A673 (cell line): Measurements from ENCODE around the gene RHCG. TPM values are rescaled to one million over a fixed set of nuclear protein-coding genes. Genes with fewer than 3 reads are reported as not detected.

Source experiments
- BruUV-seq: library from RNA; stranded (reverse); fragments of 400-500 nt; replicated peaks from 2 replicates; lab custom pipeline; 2021; lab: Mats Ljungman, UMichigan
- CTCF ChIA-PET: fragments of 300-600 bp; sonication (Branson Sonifier 250); formaldehyde crosslinking; loops from one replicate; lab custom pipeline; 2022; ENCODE audit warnings: antibody characterized with exemption; lab: Charles Lee
- POLR2A ChIA-PET: fragments of 300-600 bp; sonication (Branson Sonifier 250); formaldehyde crosslinking; loops from one replicate; lab custom pipeline; 2022; ENCODE audit warnings: antibody characterized with exemption; ENCODE audit not compliant: low non-redundant PET; lab: Charles Lee
- DNase-seq: peaks from one replicate; pipeline ENCODE4 v3.0.0-alpha.2; 2015; ENCODE audit warnings: low spot score
- H3K27ac ChIP-seq: fragments of 200-600 bp; sonication (generic); 2 replicates; pipeline ENCODE4 v1.5.1; 2016; ENCODE audit warnings: mixed run types, low read depth, mild to moderate bottlenecking, mixed read lengths, antibody characterized with exemption, low read length; ENCODE audit not compliant: poor library complexity, severe bottlenecking
- H3K27me3 ChIP-seq: fragments of 200-600 bp; sonication (generic); replicated peaks from 2 replicates; pipeline ENCODE4 v1.6.1; 2017; ENCODE audit warnings: mixed run types, low read depth, mild to moderate bottlenecking, mixed read lengths, antibody characterized with exemption, low read length; ENCODE audit not compliant: insufficient read depth, poor library complexity
- H3K36me3 ChIP-seq: fragments of 200-600 bp; sonication (generic); 2 replicates; pipeline ENCODE4 v1.6.1; 2016; ENCODE audit warnings: mixed run types, mild to moderate bottlenecking, mixed read lengths, antibody characterized with exemption, low read length; ENCODE audit not compliant: insufficient read depth, poor library complexity, severe bottlenecking
- H3K4me1 ChIP-seq: fragments of 200-600 bp; sonication (generic); 2 replicates; pipeline ENCODE4 v1.6.1; 2017; ENCODE audit warnings: mixed run types, mild to moderate bottlenecking, mixed read lengths, antibody characterized with exemption, low read length; ENCODE audit not compliant: insufficient read depth, poor library complexity, severe bottlenecking
- H3K4me3 ChIP-seq: fragments of 200-600 bp; sonication (generic); 2 replicates; pipeline ENCODE4 v1.5.1; 2016; ENCODE audit warnings: low read depth, mixed run types, mild to moderate bottlenecking, mixed read lengths, low read length; ENCODE audit not compliant: poor library complexity, severe bottlenecking
- H3K9me3 ChIP-seq: fragments of 200-600 bp; sonication (generic); 2 replicates; pipeline ENCODE4 v1.6.1; 2016; ENCODE audit warnings: mixed run types, low read depth, mild to moderate bottlenecking, mixed read lengths, antibody characterized with exemption, low read length; ENCODE audit not compliant: poor library complexity, severe bottlenecking
- EZH2 ChIP-seq: fragments of 200-600 bp; sonication (generic); IDR thresholded peaks from 2 replicates; pipeline ENCODE4 v1.6.1; 2017; ENCODE audit warnings: borderline replicate concordance, low read depth, mild to moderate bottlenecking, mixed read lengths, antibody characterized with exemption, low read length; ENCODE audit not compliant: poor library complexity, severe bottlenecking
- intact Hi-C: fragments of 100-400 bp; cut with micrococcal nuclease; formaldehyde crosslinking; loops from one replicate; pipeline ENCODE4 v1.10.0; 2022; ENCODE audit not compliant: unreplicated experiment
- total RNA-seq: library from RNA; stranded (reverse); gene quantifications from 2 replicates; pipeline ENCODE4 v1.2.3, GENCODE V29; 2021
- TF ChIP-seq, protein P1 (sequence below): fragments of 300-800, 200-600 bp; sonication (generic); conservative IDR thresholded peaks from 2 replicates; pipeline ENCODE4 v1.5.1; 2017; ENCODE audit warnings: low read depth, mild to moderate bottlenecking, antibody characterized with exemption, low read length, moderate library complexity, mixed read lengths

Gene RHCG
- total RNA-seq, 1 experiment from 2014 or later = 1.4 TPM

DNA sequence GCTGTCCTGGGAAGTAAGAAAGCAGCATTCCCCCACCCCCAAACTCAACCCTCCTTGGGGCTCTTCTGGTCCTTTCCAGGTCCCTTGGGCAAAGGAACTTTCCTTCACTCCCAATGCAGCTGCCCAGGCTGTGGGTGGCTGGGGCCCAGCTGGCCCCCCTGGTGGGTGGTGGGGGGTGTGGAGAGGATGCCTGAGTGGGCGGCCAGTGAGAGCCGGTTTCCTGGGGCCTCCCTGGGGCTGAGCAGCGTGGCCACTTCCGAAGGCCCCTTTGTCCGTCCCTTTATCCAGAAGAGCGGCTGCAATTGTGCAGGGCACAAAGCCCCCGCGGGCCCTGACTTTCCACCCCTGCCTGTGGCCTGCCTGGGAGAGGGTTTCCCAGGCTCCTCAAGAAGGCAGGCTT lies 61.0 kb downstream of the RHCG start:
- CTCF ChIA-PET = interaction anchor here (0.8 kb wide), 1 partner anchor 37 kb away, joined by 3 read pairs; no protein-coding TSS in a partner anchor
- no TSS peak for BruUV-seq
- H3K4me1 ChIP-seq = peaks cover 8% of the 10 kb centered on the region
- H3K27ac ChIP-seq = no peak overlapping the region
- no peaks in the 10 kb centered on the region for H3K9me3 ChIP-seq
- no peaks in the 10 kb centered on the region for H3K36me3 ChIP-seq
- POLR2A ChIA-PET = no interaction called here
- DNase-seq = no peak
- intact Hi-C loops = no loop called here
- TF ChIP-seq, protein P1, sequence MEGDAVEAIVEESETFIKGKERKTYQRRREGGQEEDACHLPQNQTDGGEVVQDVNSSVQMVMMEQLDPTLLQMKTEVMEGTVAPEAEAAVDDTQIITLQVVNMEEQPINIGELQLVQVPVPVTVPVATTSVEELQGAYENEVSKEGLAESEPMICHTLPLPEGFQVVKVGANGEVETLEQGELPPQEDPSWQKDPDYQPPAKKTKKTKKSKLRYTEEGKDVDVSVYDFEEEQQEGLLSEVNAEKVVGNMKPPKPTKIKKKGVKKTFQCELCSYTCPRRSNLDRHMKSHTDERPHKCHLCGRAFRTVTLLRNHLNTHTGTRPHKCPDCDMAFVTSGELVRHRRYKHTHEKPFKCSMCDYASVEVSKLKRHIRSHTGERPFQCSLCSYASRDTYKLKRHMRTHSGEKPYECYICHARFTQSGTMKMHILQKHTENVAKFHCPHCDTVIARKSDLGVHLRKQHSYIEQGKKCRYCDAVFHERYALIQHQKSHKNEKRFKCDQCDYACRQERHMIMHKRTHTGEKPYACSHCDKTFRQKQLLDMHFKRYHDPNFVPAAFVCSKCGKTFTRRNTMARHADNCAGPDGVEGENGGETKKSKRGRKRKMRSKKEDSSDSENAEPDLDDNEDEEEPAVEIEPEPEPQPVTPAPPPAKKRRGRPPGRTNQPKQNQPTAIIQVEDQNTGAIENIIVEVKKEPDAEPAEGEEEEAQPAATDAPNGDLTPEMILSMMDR = no peak
- no peak for TF ChIP-seq EZH2
- H3K4me3 ChIP-seq = no peak overlapping the region
- no peaks in the 10 kb centered on the region for H3K27me3 ChIP-seq

DNA sequence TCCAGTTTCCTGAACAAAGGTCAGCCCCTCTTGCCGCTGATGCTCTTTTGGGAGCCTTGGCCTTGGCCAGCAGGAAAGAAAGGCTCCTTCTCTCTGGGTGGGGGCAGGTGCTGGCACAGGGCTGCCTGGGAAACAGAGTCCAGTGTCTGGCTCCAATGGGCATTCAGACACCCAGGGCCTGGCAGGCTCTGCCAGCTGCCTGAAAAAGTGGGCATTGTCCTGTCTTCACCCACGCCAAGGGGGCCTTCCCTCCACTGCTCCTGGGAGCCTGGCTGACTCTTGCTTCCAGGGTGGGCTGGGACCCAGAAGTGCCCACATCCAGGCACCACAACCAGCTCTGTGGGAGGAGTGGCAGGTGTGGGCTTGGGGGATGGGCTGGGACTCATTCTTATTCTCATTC lies 62.7 kb downstream of the RHCG start:
- CTCF ChIA-PET = interaction anchor here (0.9 kb wide), 1 partner anchor 75 kb away, joined by 4 read pairs; no protein-coding TSS in a partner anchor
- intact Hi-C loops = no loop called here
- no peaks in the 10 kb centered on the region for H3K9me3 ChIP-seq
- no TSS peak for BruUV-seq
- POLR2A ChIA-PET = interaction anchor here (0.6 kb wide), 1 partner anchor 86 kb away, joined by 3 read pairs; no protein-coding TSS in a partner anchor
- no peaks in the 10 kb centered on the region for H3K36me3 ChIP-seq
- peaks cover 12% of the 10 kb centered on the region for H3K4me1 ChIP-seq
- TF ChIP-seq, protein P1 = no peak
- no peak for TF ChIP-seq EZH2
- H3K4me3 ChIP-seq = no peak overlapping the region
- no peak overlapping the region for H3K27ac ChIP-seq
- DNase-seq = no peak
- H3K27me3 ChIP-seq = no peaks in the 10 kb centered on the region

DNA sequence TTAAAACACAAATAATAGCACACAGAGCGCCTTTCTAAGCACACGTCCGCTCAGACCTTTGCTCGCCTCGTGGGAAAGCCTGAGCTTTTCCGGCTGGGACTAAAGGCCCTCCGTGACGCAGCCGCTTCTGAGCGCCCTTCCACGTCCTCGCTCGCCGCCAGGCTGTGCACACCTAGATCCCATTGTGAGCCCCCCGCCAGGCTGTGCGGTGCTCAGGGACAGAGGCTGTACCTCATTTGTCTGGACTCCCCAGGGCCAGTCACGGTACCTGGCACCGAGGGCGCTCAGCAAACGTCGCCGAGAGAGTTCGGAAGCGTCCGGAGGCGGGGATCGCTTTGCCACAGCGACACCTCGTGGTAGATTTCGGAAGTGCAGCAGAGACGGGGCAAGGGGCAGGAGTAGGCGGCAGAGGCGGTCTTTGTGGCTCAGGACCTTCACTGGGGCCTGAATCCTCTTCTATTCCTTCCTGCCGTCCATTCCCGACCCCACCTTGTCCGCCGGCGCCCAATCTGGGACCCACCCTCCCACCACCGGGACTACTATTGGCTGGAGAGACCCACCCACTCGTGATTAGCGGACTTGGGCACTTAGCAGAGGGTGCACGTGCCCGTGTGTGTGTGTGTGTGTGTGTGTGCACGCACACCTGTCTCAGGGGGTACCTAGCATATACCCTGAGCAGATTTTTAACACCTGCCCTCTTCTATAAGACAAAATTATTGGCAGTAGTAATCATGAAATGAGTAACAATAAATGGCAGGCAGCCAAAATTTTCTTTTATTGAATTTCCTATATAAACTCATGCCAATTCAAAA lies 65.6 kb downstream of the RHCG start:
- Histone ChIP-seq H3K9me3 (no peaks in the 10 kb centered on the region), H3K4me3 (peak overlapping the region; percentile 45), H3K27ac (no peak overlapping the region), H3K36me3 (no peaks in the 10 kb centered on the region), H3K27me3 (no peaks in the 10 kb centered on the region), H3K4me1 (peaks cover 12% of the 10 kb centered on the region)
- CTCF ChIA-PET = interaction anchor here (0.6 to 2.5 kb wide), 9 partner anchors 12 to 1881 kb away, joined by 3 to 32 read pairs (median 4); no protein-coding TSS in a partner anchor
- DNase-seq = peak; percentile 85
- TF ChIP-seq, protein P1 = peak; percentile 96
- TF ChIP-seq EZH2 = no peak
- intact Hi-C loops = loop anchor here (1.0 kb wide), 1 partner anchor 72 kb away; no protein-coding TSS in a partner anchor
- POLR2A ChIA-PET = no interaction called here
- BruUV-seq = no TSS peak
